Endothelial cell of umbilical vein (primary cell): ENCODE data around the gene THBD. TPM values are rescaled to one million over a fixed set of nuclear protein-coding genes. Genes with fewer than 3 reads are reported as not detected.

ENCODE experiments used
- BruUV-seq: library from RNA; stranded (reverse); fragments of 400-500 nt; replicated peaks from 2 replicates; lab custom pipeline; 2021; lab: Mats Ljungman, UMichigan
- CTCF ChIA-PET: fragments of 300-600, 350-600 bp; sonication (Branson Sonifier 250); formaldehyde crosslinking; loops from one replicate; lab custom pipeline; 2021; ENCODE audit warnings: antibody characterized with exemption, inconsistent platforms; lab: Charles Lee
- POLR2A ChIA-PET: fragments of 300-600, 350-600 bp; sonication (Branson Sonifier 250); formaldehyde crosslinking; loops from one replicate; lab custom pipeline; 2021; ENCODE audit warnings: antibody characterized with exemption, inconsistent platforms; lab: Charles Lee
- DNase-seq: peaks from one replicate; pipeline ENCODE4 v3.0.0-alpha.2; 2011; ENCODE audit warnings: low read depth, low spot score
- FAIRE-seq: peaks from 2 replicates; lab custom pipeline; 2011; peaks lifted over from hg19 to GRCh38; lab: Jason Lieb, UNC
- H2AFZ ChIP-seq: 2 replicates; pipeline ENCODE4 v1.6.0; 2012; ENCODE audit warnings: low read depth, low read length, control low read depth, inconsistent platforms
- H3K27ac ChIP-seq: 2 replicates; pipeline ENCODE4 v1.5.1; 2011; ENCODE audit warnings: low read depth, mild to moderate bottlenecking, control low read depth, low read length, moderate library complexity; ENCODE audit not compliant: insufficient read depth
- H3K27me3 ChIP-seq, 2 experiments: 2 replicates each; pipeline versions ENCODE4 v1.6.0 to v1.6.1; 2011; ENCODE audit warnings: low read length in 2 of 2, mixed read lengths in 1 of 2; ENCODE audit not compliant: control insufficient read depth in 2 of 2, insufficient read depth in 2 of 2
- H3K36me3 ChIP-seq, 2 experiments: 2 replicates in 1 of 2; 3 replicates in 1 of 2; pipeline ENCODE4 v1.5.1; 2011; ENCODE audit warnings: low read length in 2 of 2, mild to moderate bottlenecking in 1 of 2, moderate library complexity in 1 of 2; ENCODE audit not compliant: control insufficient read depth in 2 of 2, insufficient read depth in 2 of 2; ENCODE audit errors: extremely low read depth in 1 of 2
- H3K4me1 ChIP-seq: 3 replicates; pipeline ENCODE4 v1.5.1; 2011; ENCODE audit warnings: mild to moderate bottlenecking, low read length; ENCODE audit not compliant: control insufficient read depth, insufficient read depth; ENCODE audit errors: extremely low read depth
- H3K4me2 ChIP-seq: 2 replicates; pipeline ENCODE4 v1.6.1; 2011; ENCODE audit warnings: low read length, control low read depth, mixed read lengths; ENCODE audit not compliant: insufficient read depth
- H3K4me3 ChIP-seq, 3 experiments: fragments of 200-600 bp in 1 of 3; sonication (generic), shearing (Covaris generic) in 1 of 3; replicated peaks in 1 of 3; 2 replicates each; pipeline ENCODE4 v1.5.1; 2011 to 2016; ENCODE audit warnings: control low read depth in 3 of 3, low read length in 3 of 3, mild to moderate bottlenecking in 2 of 3, inconsistent platforms in 1 of 3, low read depth in 1 of 3, moderate library complexity in 1 of 3; ENCODE audit not compliant: insufficient read depth in 1 of 3
- H3K79me2 ChIP-seq: 2 replicates; pipeline ENCODE4 v1.6.0; 2012; ENCODE audit warnings: low read length, inconsistent platforms; ENCODE audit not compliant: control insufficient read depth, insufficient read depth
- H3K9ac ChIP-seq: replicated peaks from 2 replicates; pipeline ENCODE3; 2011; ENCODE audit warnings: low read length, control low read depth; ENCODE audit not compliant: insufficient read depth; ENCODE audit errors: extremely low read depth
- H3K9me1 ChIP-seq: replicated peaks from 3 replicates; pipeline ENCODE4 v1.6.0; 2011; ENCODE audit warnings: mild to moderate bottlenecking, low read length; ENCODE audit not compliant: control insufficient read depth, insufficient read depth; ENCODE audit errors: extremely low read depth
- H3K9me3 ChIP-seq: replicated peaks from 2 replicates; pipeline ENCODE4 v1.5.1; 2012; ENCODE audit warnings: low read length, inconsistent platforms; ENCODE audit not compliant: control insufficient read depth, insufficient read depth
- H4K20me1 ChIP-seq: replicated peaks from 2 replicates; pipeline ENCODE3; 2011; ENCODE audit warnings: mild to moderate bottlenecking, low read length; ENCODE audit not compliant: control insufficient read depth, insufficient read depth; ENCODE audit errors: extremely low read depth
- CTCF ChIP-seq, 2 donors: IDR thresholded peaks; 1 replicate in 1 of 2; 2 replicates in 1 of 2; pipeline ENCODE4 v1.5.1; 2011; ENCODE audit warnings: low read length in 2 of 2, mild to moderate bottlenecking in 2 of 2, moderate library complexity in 2 of 2, control low read depth in 1 of 2, inconsistent platforms in 1 of 2, low read depth in 1 of 2; ENCODE audit not compliant: insufficient read depth in 1 of 2; ENCODE audit errors: extremely low read depth in 1 of 2
- GATA2 ChIP-seq: IDR thresholded peaks from 2 replicates; pipeline ENCODE4 v1.7.0; 2011; ENCODE audit warnings: low read depth, mild to moderate bottlenecking, moderate library complexity, mixed read lengths, low read length; ENCODE audit not compliant: insufficient read length, insufficient read depth
- dilution Hi-C: fragments of 300-500 bp; cut with MboI; formaldehyde crosslinking; loops from one replicate; pipeline ENCODE4 v1.15.0; 2019; ENCODE audit warnings: low sequenced_read_pairs; ENCODE audit not compliant: extremely low pct_ligation_motif_present
- intact Hi-C: fragments of 100-400 bp; cut with micrococcal nuclease; formaldehyde crosslinking; loops from one replicate; pipeline ENCODE4 v1.10.0; 2022
- polyA plus RNA-seq, 4 experiments: library from polyadenylated mRNA; depleted of rRNA in 3 of 4; stranded (reverse) in 3 of 4; unstranded in 1 of 4; fragments of >200 nt; gene quantifications; 2 replicates each; pipeline versions ENCODE4 v1.2.1 to v1.2.3, GENCODE V29; 2011 to 2012; ENCODE audit warnings: missing spikeins in 1 of 4
- total RNA-seq: library from RNA; stranded (reverse); gene quantifications from 2 replicates; pipeline ENCODE4 v1.2.3, GENCODE V29; 2021
- TF ChIP-seq, protein P1 (sequence below): IDR thresholded peaks from 2 replicates; pipeline ENCODE4 v1.6.1; 2011; ENCODE audit not compliant: insufficient read depth, insufficient read length

THBD gene
- total and polyA plus RNA-seq, 2 donors (not counting 3 experiments of a cell fraction or from before 2014, with no cell fraction given), result 17.1 to 28.0 TPM

GRCh38 chr20:23048283-23049200 lies 930 bp downstream of the THBD start:
- Histone ChIP-seq H3K36me3 (no peaks in the 10 kb centered on the region), H3K27me3 (peaks cover 0 to 3% of the 10 kb centered on the region in 2 experiments), H3K27ac (no peak overlapping the region), H3K9ac (peak overlapping the region; percentile 28), H3K79me2 (no peaks in the 10 kb centered on the region), H3K4me1 (peaks cover 16% of the 10 kb centered on the region), H3K4me3 (peak overlapping the region in 2 of 3 experiments; percentile 18 to 62), H2AFZ (peak overlapping the region; percentile 33), H3K4me2 (peak overlapping the region; percentile 83), H4K20me1 (no peaks in the 10 kb centered on the region), H3K9me3 (no peaks in the 10 kb centered on the region), H3K9me1 (no peaks in the 10 kb centered on the region)
- BruUV-seq, result no TSS peak
- intact Hi-C loops, result loop anchor here (1.0 to 10.0 kb wide), 6 partner anchors 186 to 714 kb away; partner anchors contain the start of gene CST9
- dilution Hi-C loops, result loop anchor here (10.0 kb wide), 1 partner anchor 354 kb away; no protein-coding TSS in a partner anchor
- TF ChIP-seq GATA2 (no peak), CTCF (IDR thresholded peaks at IDR 0.05; ENCODE audit: extremely low read depth in 1 of 2, insufficient read depth in 1 of 2, low read depth in 1 of 2, low read length in 2 of 2) (peak; percentile 67 to 81)
- TF ChIP-seq, protein P1, sequence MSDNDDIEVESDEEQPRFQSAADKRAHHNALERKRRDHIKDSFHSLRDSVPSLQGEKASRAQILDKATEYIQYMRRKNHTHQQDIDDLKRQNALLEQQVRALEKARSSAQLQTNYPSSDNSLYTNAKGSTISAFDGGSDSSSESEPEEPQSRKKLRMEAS, result peak; percentile 29
- POLR2A ChIA-PET, result interaction anchor here (1.2 kb wide), 1 partner anchor 302 kb away, joined by 3 read pairs; the partner anchor contains the start of gene NXT1
- FAIRE-seq (peak; percentile 79), DNase-seq (peak; percentile 70)
- CTCF ChIA-PET, result interaction anchor here (0.8 to 5.3 kb wide), 14 partner anchors 11 to 363 kb away, joined by 3 to 152 read pairs (median 14); no protein-coding TSS in a partner anchor
